Renal cortical epithelial cell (primary cell): ENCODE measurements around the gene MCAM. TPM values are rescaled to one million over a fixed set of nuclear protein-coding genes. Genes with fewer than 3 reads are reported as not detected.

Experiments used
- DNase-seq: peaks from one replicate; pipeline ENCODE4 v3.0.0-alpha.2; 2011; ENCODE audit warnings: low read depth
- total RNA-seq: library from RNA; depleted of rRNA; stranded (reverse); fragments of >200 nt; gene quantifications from 2 replicates; pipeline ENCODE4 v1.2.3, GENCODE V29; 2014

The MCAM gene
- 559 and 965 TPM in 2 replicates for total RNA-seq

GRCh38 chr11:119316729-119317591, at the start of gene MCAM:
Gene MCAM (minus strand): TSS chr11:119317130. CDS start chr11:119317101, 29 bp downstream.
- no peak for DNase-seq

- DNase-seq, result no peak
Measured at GRCh38 chr11:119365071-119365591, 48.2 kb upstream of the MCAM start.

GRCh38 chr11:119363851-119364590, 47.1 kb upstream of the MCAM start:
- DNase-seq, result no peak

- DNase-seq, result no peak
Measured at GRCh38 chr11:119363081-119363850, 46.3 kb upstream of the MCAM start.

GRCh38 chr11:119362741-119363080, 45.8 kb upstream of the MCAM start:
- no peak for DNase-seq

GRCh38 chr11:119361941-119362725, 45.2 kb upstream of the MCAM start:
- no peak for DNase-seq

- DNase-seq, result peak; percentile 97
Measured at GRCh38 chr11:119361056-119361787, 44.3 kb upstream of the MCAM start.

- no peak for DNase-seq
Measured at GRCh38 chr11:119359365-119360214, 42.7 kb upstream of the MCAM start.

GRCh38 chr11:119357074-119357473, 40.1 kb upstream of the MCAM start:
- DNase-seq, result no peak

GRCh38 chr11:119356349-119357031, 39.6 kb upstream of the MCAM start:
- no peak for DNase-seq

GRCh38 chr11:119355091-119355843, 38.3 kb upstream of the MCAM start:
- no peak for DNase-seq

GRCh38 chr11:119352857-119353260, 35.9 kb upstream of the MCAM start:
- peak; percentile 84 for DNase-seq

- no peak for DNase-seq
Measured at GRCh38 chr11:119351232-119351631, 34.3 kb upstream of the MCAM start.

- DNase-seq, result no peak
Measured at GRCh38 chr11:119350302-119350701, 33.4 kb upstream of the MCAM start.

- no peak for DNase-seq
Measured at GRCh38 chr11:119347940-119348605, 31.1 kb upstream of the MCAM start.

GRCh38 chr11:119347242-119347641, 30.3 kb upstream of the MCAM start:
- DNase-seq, result no peak

GRCh38 chr11:119346605-119347004, 29.7 kb upstream of the MCAM start, which contains the start of gene MFRP:
Gene MFRP (minus strand): TSS chr11:119346705. CDS start chr11:119346513, 192 bp downstream.
- no peak for DNase-seq

GRCh38 chr11:119345685-119346084, 28.8 kb upstream of the MCAM start:
- no peak for DNase-seq
